HepG2 (cell line): Measurements from ENCODE around the gene PLSCR5.

ENCODE experiments used
- CTCF ChIP-seq: sonication (generic); formaldehyde crosslinking; IDR thresholded peaks from 2 replicates; pipeline ENCODE4 v1.5.0; 2020; ENCODE audit warnings: mild to moderate bottlenecking, missing genetic modification reagents, moderate library complexity
- DBP ChIP-seq: sonication (generic); formaldehyde crosslinking; IDR thresholded peaks from 2 replicates; pipeline ENCODE4 v1.4.0; 2020; ENCODE audit warnings: missing genetic modification reagents; ENCODE audit errors: not compliant biosample characterization
- FOXK2 ChIP-seq: fragments of 450-650 bp; IDR thresholded peaks from 2 replicates; pipeline ENCODE4 v1.6.1; 2016
- LCORL ChIP-seq, 2 experiments: fragments of 450-650 bp in 1 of 2; sonication (generic) in 1 of 2; formaldehyde crosslinking in 1 of 2; IDR thresholded peaks; 2 replicates each; pipeline versions ENCODE4 v1.5.0 to v1.6.1; 2017 to 2020; ENCODE audit warnings: antibody characterized with exemption in 1 of 2, missing genetic modification reagents in 1 of 2
- MAZ ChIP-seq, 2 experiments: sonication (generic) in 1 of 2; formaldehyde crosslinking in 1 of 2; IDR thresholded peaks; 2 replicates each; pipeline versions ENCODE4 v1.5.0 to v1.6.1; 2012 to 2020; ENCODE audit warnings: low read depth in 2 of 2, mild to moderate bottlenecking in 2 of 2, borderline replicate concordance in 1 of 2, improper control_type of control experiment in 1 of 2, low read length in 1 of 2, missing genetic modification reagents in 1 of 2, moderate library complexity in 1 of 2
- POLR2AphosphoS5 ChIP-seq: IDR thresholded peaks from 2 replicates; pipeline ENCODE4 v1.6.1; 2012; ENCODE audit warnings: low read depth, low read length
- ZEB1 ChIP-seq: IDR thresholded peaks from 2 replicates; pipeline ENCODE4 v1.6.1; 2012; ENCODE audit warnings: mild to moderate bottlenecking, low read depth, inconsistent platforms; ENCODE audit not compliant: insufficient replicate concordance

GRCh38 chr3:146550070-146550615, 55.0 kb downstream of the PLSCR5 start:
- no peak for TF ChIP-seq MAZ (IDR thresholded peaks at IDR 0.05; ENCODE audit: borderline replicate concordance, low read depth, low read length)
- no peak for TF ChIP-seq MAZ (CRISPR knock-in tag; IDR thresholded peaks at IDR 0.05; ENCODE audit: low read depth)
- TF ChIP-seq POLR2AphosphoS5, result no peak
- TF ChIP-seq CTCF (CRISPR knock-in tag), result no peak
- TF ChIP-seq FOXK2, result no peak
- no peak for TF ChIP-seq DBP
- TF ChIP-seq LCORL (IDR thresholded peaks at IDR 0.05), result no peak
- TF ChIP-seq LCORL (CRISPR knock-in tag; IDR thresholded peaks at IDR 0.05), result no peak
- TF ChIP-seq ZEB1, result no peak
